GM23338 (cell line): Measurements from ENCODE around the gene PSMB7. TPM values are rescaled to one million over a fixed set of nuclear protein-coding genes. Genes with fewer than 3 reads are reported as not detected.

Experiments
- ATAC-seq: fragments of 200-7000 bp; cut with Tn5 transposase; 3 replicates; pipeline ENCODE4 v1.9.1; 2020
- DNase-seq: peaks from one replicate; pipeline ENCODE4 v3.0.0-alpha.2; 2015; ENCODE audit warnings: low spot score
- H2AFZ ChIP-seq: fragments of 200-600 bp; sonication (generic); 2 replicates; pipeline ENCODE4 v1.8.0; 2016; ENCODE audit warnings: antibody characterized with exemption, mild to moderate bottlenecking, moderate library complexity
- H3F3A ChIP-seq: fragments of 200-600 bp; sonication (generic); replicated peaks from 2 replicates; pipeline ENCODE4 v1.8.0; 2017; ENCODE audit warnings: antibody characterized with exemption, mixed run types, low read depth
- H3K27ac ChIP-seq: fragments of 200-600 bp; sonication (generic); 2 replicates; pipeline ENCODE4 v1.6.1; 2016; ENCODE audit warnings: low read depth
- H3K27me3 ChIP-seq: fragments of 200-600 bp; sonication (generic); 2 replicates; pipeline ENCODE4 v1.8.0; 2016; ENCODE audit warnings: mild to moderate bottlenecking, mixed run types, moderate library complexity; ENCODE audit not compliant: insufficient read depth
- H3K36me3 ChIP-seq: fragments of 200-600 bp; sonication (generic); 2 replicates; pipeline ENCODE4 v1.8.0; 2016; ENCODE audit warnings: mild to moderate bottlenecking; ENCODE audit not compliant: insufficient read depth
- H3K4me1 ChIP-seq: fragments of 200-600 bp; sonication (generic); 2 replicates; pipeline ENCODE4 v1.8.0; 2016; ENCODE audit warnings: mild to moderate bottlenecking, moderate library complexity; ENCODE audit not compliant: insufficient read depth
- H3K4me2 ChIP-seq: fragments of 200-600 bp; sonication (generic); 2 replicates; pipeline ENCODE4 v1.7.1; 2017; ENCODE audit warnings: mixed run types
- H3K4me3 ChIP-seq: fragments of 200-600 bp; sonication (generic); 2 replicates; pipeline ENCODE4 v1.6.1; 2016; ENCODE audit warnings: mixed run types
- H3K79me2 ChIP-seq: fragments of 200-600 bp; sonication (generic); replicated peaks from 2 replicates; pipeline ENCODE4 v1.8.0; 2017; ENCODE audit warnings: mild to moderate bottlenecking; ENCODE audit not compliant: insufficient read depth
- H3K9me2 ChIP-seq: fragments of 200-600 bp; sonication (generic); 2 replicates; pipeline ENCODE4 v1.8.0; 2017; ENCODE audit not compliant: insufficient read depth
- H4K20me1 ChIP-seq: fragments of 200-600 bp; sonication (generic); replicated peaks from 2 replicates; pipeline ENCODE4 v1.8.0; 2017; ENCODE audit warnings: mild to moderate bottlenecking; ENCODE audit not compliant: insufficient read depth
- H3K27ac Mint-ChIP-seq: 2 replicates; pipeline ENCODE4 v1.8.0; 2020; ENCODE audit warnings: inconsistent platforms, mild to moderate bottlenecking, moderate library complexity, mixed read lengths
- H3K27me3 Mint-ChIP-seq: 3 replicates; pipeline ENCODE4 v1.8.0; 2022; ENCODE audit warnings: low read depth, mild to moderate bottlenecking, moderate library complexity, mixed read lengths, inconsistent platforms; ENCODE audit not compliant: insufficient read depth, poor library complexity
- H3K36me3 Mint-ChIP-seq: 3 replicates; pipeline ENCODE4 v1.8.0; 2021; ENCODE audit warnings: low read depth, mild to moderate bottlenecking, inconsistent platforms, moderate library complexity, mixed read lengths
- H3K4me1 Mint-ChIP-seq: 3 replicates; pipeline ENCODE4 v1.8.0; 2020; ENCODE audit warnings: mild to moderate bottlenecking, inconsistent platforms, mixed read lengths
- H3K4me3 Mint-ChIP-seq: 3 replicates; pipeline ENCODE4 v1.8.0; 2021; ENCODE audit warnings: moderate library complexity, mild to moderate bottlenecking, inconsistent platforms, mixed read lengths
- H3K9me3 Mint-ChIP-seq: 3 replicates; pipeline ENCODE4 v1.8.0; 2020; ENCODE audit warnings: moderate library complexity, mild to moderate bottlenecking, inconsistent platforms, mixed read lengths
- CREB1 ChIP-seq: fragments of 250-450 bp; sonication (Bioruptor Pico); IDR thresholded peaks from 2 replicates; pipeline ENCODE4 v1.5.0; 2020; ENCODE audit warnings: low read depth, mild to moderate bottlenecking, moderate library complexity
- EZH2 ChIP-seq: fragments of 200-600 bp; sonication (generic); IDR thresholded peaks from one replicate; pipeline ENCODE4 v1.8.0; 2017; ENCODE audit warnings: antibody characterized with exemption, mild to moderate bottlenecking, low read depth; ENCODE audit not compliant: unreplicated experiment
- JUNB ChIP-seq: IDR thresholded peaks from one replicate; pipeline ENCODE4 v1.6.1; 2016; ENCODE audit warnings: antibody characterized with exemption; ENCODE audit not compliant: unreplicated experiment
- NANOG ChIP-seq: IDR thresholded peaks from 2 replicates; pipeline ENCODE4 v1.6.1; 2016; ENCODE audit warnings: antibody characterized with exemption, borderline replicate concordance
- POLR2AphosphoS5 ChIP-seq: IDR thresholded peaks from 2 replicates; pipeline ENCODE4 v1.6.1; 2016; ENCODE audit warnings: antibody characterized with exemption, low read depth
- STAT1 ChIP-seq: IDR thresholded peaks from one replicate; pipeline ENCODE4 v1.6.1; 2016; ENCODE audit warnings: antibody characterized with exemption; ENCODE audit not compliant: unreplicated experiment
- ZNF114 ChIP-seq: fragments of 250-450 bp; sonication (Bioruptor Pico); IDR thresholded peaks from 2 replicates; pipeline ENCODE4 v1.5.0; 2020; ENCODE audit warnings: mild to moderate bottlenecking, moderate library complexity
- ZNF331 ChIP-seq: fragments of 250-450 bp; sonication (Bioruptor Pico); IDR thresholded peaks from 2 replicates; pipeline ENCODE4 v1.5.0; 2020; ENCODE audit warnings: low read depth, mild to moderate bottlenecking, moderate library complexity
- polyA plus RNA-seq: library from polyadenylated mRNA; unstranded; fragments of >200 nt; fragmentation: Nextera tagmentation; extraction: Ambion mirVana; gene quantifications from 2 replicates; pipeline ENCODE4 v1.2.1, GENCODE V29; 2016
- total RNA-seq: library from RNA; depleted of rRNA; stranded (reverse); fragments of >200 nt; shearing (Covaris generic); gene quantifications from 2 replicates; pipeline ENCODE4 v1.2.3, GENCODE V29; 2014
- TF ChIP-seq, protein P1 (sequence below), 2 experiments: fragments of 200-600 bp in 1 of 2; sonication (generic) in 1 of 2; conservative IDR thresholded peaks; 2 replicates each; pipeline versions ENCODE4 v1.5.1 to v1.6.1; 2016 to 2017; ENCODE audit warnings: antibody characterized with exemption in 2 of 2, low read depth in 2 of 2, mild to moderate bottlenecking in 2 of 2, moderate library complexity in 1 of 2
- TF ChIP-seq, protein P2 (sequence below): IDR thresholded peaks from 2 replicates; pipeline ENCODE4 v1.6.1; 2016; ENCODE audit warnings: antibody characterized with exemption
- TF ChIP-seq, protein P3 (sequence below): IDR thresholded peaks from one replicate; pipeline ENCODE4 v1.6.1; 2018; ENCODE audit warnings: antibody characterized with exemption; ENCODE audit not compliant: unreplicated experiment

The PSMB7 gene
- total and polyA plus RNA-seq, 2 experiments from 2014 or later: 255 to 268 TPM

DNA sequence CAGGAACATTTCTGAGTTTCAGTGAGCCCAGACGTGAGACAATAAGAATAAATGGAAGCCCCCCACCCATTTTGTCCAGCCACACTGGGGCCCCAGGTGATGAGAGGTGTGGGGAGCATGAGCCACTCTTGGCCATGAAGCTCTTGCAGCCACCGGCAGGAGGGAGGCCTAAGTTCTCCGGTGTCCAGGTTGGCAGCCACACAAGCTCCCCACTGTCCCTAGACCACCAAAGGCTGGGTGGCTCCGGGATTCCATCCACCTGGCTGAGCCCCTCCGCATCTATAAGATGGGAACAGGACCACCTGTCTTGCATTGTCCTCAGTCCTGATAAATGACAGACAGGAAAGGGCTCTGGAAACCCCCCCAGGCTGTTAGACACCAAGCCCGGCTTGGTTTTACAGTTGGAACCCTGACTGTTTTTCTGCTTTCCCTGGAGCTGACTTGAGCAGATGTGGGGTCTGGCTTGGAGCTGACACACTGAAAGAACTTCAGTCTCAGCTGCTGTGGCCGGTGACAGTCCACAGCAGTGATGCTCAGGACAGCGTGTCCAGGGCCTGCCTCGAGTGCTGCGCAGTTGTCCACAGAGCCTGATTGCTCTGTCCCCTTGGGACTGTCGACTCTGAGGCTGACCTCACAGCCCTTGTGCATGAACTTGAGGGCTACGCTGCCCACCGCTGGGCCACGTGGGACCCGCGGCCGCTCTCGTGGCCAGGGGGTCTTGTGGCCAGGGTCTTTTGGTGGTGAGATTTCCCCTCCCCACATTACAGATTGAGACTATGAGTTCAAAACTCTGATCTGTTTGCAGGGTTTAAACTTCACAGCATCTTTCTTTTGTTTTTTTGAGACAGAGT is 74.8 kb downstream of the PSMB7 start:
- no peak overlapping the region for H3K4me3 ChIP-seq
- ATAC-seq (no peak), DNase-seq (no peak)
- H3K27me3 Mint-ChIP-seq: peaks cover 11% of the 10 kb centered on the region
- H3K9me3 Mint-ChIP-seq: peaks cover 10% of the 10 kb centered on the region; the same call in 1 of the 3 replicates
- H3K36me3 Mint-ChIP-seq: peaks cover 18% of the 10 kb centered on the region; the same call in 2 of the 3 replicates
- H2AFZ ChIP-seq: no peak overlapping the region
- H3F3A ChIP-seq: no peaks in the 10 kb centered on the region
- H4K20me1 ChIP-seq: no peaks in the 10 kb centered on the region
- H3K4me1 ChIP-seq: no peaks in the 10 kb centered on the region
- no peak overlapping the region for H3K27ac ChIP-seq
- H3K27ac Mint-ChIP-seq: no peak overlapping the region
- TF ChIP-seq ZNF331 (CRISPR knock-in tag) (no peak), ZNF114 (no peak), NANOG (no peak), EZH2 (no peak)
- TF ChIP-seq, protein P1, sequence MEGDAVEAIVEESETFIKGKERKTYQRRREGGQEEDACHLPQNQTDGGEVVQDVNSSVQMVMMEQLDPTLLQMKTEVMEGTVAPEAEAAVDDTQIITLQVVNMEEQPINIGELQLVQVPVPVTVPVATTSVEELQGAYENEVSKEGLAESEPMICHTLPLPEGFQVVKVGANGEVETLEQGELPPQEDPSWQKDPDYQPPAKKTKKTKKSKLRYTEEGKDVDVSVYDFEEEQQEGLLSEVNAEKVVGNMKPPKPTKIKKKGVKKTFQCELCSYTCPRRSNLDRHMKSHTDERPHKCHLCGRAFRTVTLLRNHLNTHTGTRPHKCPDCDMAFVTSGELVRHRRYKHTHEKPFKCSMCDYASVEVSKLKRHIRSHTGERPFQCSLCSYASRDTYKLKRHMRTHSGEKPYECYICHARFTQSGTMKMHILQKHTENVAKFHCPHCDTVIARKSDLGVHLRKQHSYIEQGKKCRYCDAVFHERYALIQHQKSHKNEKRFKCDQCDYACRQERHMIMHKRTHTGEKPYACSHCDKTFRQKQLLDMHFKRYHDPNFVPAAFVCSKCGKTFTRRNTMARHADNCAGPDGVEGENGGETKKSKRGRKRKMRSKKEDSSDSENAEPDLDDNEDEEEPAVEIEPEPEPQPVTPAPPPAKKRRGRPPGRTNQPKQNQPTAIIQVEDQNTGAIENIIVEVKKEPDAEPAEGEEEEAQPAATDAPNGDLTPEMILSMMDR (conservative IDR thresholded peaks at IDR 0.05; ENCODE audit: low read depth in 2 of 2): no peak
- TF ChIP-seq, protein P2, sequence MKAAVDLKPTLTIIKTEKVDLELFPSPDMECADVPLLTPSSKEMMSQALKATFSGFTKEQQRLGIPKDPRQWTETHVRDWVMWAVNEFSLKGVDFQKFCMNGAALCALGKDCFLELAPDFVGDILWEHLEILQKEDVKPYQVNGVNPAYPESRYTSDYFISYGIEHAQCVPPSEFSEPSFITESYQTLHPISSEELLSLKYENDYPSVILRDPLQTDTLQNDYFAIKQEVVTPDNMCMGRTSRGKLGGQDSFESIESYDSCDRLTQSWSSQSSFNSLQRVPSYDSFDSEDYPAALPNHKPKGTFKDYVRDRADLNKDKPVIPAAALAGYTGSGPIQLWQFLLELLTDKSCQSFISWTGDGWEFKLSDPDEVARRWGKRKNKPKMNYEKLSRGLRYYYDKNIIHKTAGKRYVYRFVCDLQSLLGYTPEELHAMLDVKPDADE: no peak
- H3K4me2 ChIP-seq: no peak overlapping the region
- H3K4me3 Mint-ChIP-seq: no peak overlapping the region
- H3K4me1 Mint-ChIP-seq: peaks cover 25% of the 10 kb centered on the region
- H3K9me2 ChIP-seq: no peaks in the 10 kb centered on the region
- no peaks in the 10 kb centered on the region for H3K27me3 ChIP-seq
- H3K79me2 ChIP-seq: no peaks in the 10 kb centered on the region
- H3K36me3 ChIP-seq: no peaks in the 10 kb centered on the region

DNA sequence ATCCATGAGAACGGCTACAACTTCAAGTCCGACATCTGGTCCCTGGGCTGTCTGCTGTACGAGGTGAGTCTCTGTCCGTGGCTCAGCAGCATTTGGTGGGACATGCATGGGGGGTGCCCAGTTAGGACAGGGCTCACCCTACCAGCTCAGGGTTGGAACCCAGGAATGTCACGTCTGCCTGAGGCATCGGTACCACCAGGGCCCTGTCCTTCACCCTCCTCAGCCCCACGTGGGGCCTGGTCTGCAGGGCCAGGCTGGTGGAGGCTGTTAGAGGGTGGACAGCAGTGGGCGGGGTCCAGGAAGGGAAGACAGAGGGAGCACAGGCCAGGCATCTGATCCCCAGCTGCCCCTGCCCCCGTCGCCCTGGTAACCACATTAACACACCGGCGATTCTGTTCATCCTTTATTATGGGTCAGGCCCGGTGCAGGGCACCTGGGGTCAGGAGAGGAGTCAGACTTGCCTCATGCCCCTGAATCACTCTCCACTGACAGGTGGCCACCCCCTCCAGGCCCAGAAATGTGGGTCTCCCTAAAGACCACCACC is 75.6 kb downstream of the PSMB7 start:
- Histone ChIP-seq H3K27ac (no peak overlapping the region), H3K4me3 (no peak overlapping the region), H3K27me3 (no peaks in the 10 kb centered on the region), H3K4me2 (no peak overlapping the region), H3K4me1 (no peaks in the 10 kb centered on the region), H3K36me3 (no peaks in the 10 kb centered on the region), H3K9me2 (no peaks in the 10 kb centered on the region), H3F3A (no peaks in the 10 kb centered on the region), H3K79me2 (no peaks in the 10 kb centered on the region), H2AFZ (no peak overlapping the region), H4K20me1 (no peaks in the 10 kb centered on the region)
- peak; percentile 56 for DNase-seq
- Mint-ChIP-seq H3K36me3 (peaks cover 18% of the 10 kb centered on the region; the same call in 2 of the 3 replicates), H3K4me3 (no peak overlapping the region), H3K9me3 (peaks cover 10% of the 10 kb centered on the region; the same call in 1 of the 3 replicates), H3K27ac (no peak overlapping the region), H3K4me1 (peaks cover 25% of the 10 kb centered on the region), H3K27me3 (peaks cover 10% of the 10 kb centered on the region)
- peak; percentile 56 for ATAC-seq
- TF ChIP-seq EZH2: no peak
- TF ChIP-seq, protein P1 (conservative IDR thresholded peaks at IDR 0.05; ENCODE audit: low read depth in 2 of 2): no peak
- no peak for TF ChIP-seq ZNF114
- no peak for TF ChIP-seq POLR2AphosphoS5
- TF ChIP-seq CREB1 (CRISPR knock-in tag): no peak
- no peak for TF ChIP-seq STAT1
- TF ChIP-seq, protein P3, sequence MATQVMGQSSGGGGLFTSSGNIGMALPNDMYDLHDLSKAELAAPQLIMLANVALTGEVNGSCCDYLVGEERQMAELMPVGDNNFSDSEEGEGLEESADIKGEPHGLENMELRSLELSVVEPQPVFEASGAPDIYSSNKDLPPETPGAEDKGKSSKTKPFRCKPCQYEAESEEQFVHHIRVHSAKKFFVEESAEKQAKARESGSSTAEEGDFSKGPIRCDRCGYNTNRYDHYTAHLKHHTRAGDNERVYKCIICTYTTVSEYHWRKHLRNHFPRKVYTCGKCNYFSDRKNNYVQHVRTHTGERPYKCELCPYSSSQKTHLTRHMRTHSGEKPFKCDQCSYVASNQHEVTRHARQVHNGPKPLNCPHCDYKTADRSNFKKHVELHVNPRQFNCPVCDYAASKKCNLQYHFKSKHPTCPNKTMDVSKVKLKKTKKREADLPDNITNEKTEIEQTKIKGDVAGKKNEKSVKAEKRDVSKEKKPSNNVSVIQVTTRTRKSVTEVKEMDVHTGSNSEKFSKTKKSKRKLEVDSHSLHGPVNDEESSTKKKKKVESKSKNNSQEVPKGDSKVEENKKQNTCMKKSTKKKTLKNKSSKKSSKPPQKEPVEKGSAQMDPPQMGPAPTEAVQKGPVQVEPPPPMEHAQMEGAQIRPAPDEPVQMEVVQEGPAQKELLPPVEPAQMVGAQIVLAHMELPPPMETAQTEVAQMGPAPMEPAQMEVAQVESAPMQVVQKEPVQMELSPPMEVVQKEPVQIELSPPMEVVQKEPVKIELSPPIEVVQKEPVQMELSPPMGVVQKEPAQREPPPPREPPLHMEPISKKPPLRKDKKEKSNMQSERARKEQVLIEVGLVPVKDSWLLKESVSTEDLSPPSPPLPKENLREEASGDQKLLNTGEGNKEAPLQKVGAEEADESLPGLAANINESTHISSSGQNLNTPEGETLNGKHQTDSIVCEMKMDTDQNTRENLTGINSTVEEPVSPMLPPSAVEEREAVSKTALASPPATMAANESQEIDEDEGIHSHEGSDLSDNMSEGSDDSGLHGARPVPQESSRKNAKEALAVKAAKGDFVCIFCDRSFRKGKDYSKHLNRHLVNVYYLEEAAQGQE: no peak
- TF ChIP-seq, protein P2: no peak
- TF ChIP-seq JUNB: no peak
- TF ChIP-seq NANOG: no peak
